ENCODE measurements around the gene ZKSCAN1.

ZKSCAN1 gene

DNA sequence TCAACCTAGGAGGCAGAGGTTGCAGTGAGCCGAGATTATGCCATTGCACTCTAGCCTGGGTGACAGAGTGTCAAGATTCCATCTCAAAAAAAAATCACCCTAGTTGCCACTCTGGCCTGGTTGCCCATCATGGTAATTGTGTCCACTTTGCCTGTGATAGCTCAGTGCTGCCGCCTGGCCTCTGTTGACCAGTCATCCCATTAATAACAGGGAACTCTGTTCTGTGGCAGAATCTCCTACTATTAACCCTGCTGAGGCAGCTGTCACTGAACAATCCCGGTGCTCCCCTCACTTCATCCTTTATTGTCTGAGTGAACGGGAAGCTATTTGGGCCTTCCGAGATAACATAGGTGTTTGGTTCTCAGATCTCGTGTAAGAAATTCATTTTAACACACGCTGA, 51.6 kb downstream of the ZKSCAN1 start:
- Mint-ChIP-seq H3K27me3 (no peaks in the 10 kb centered on the region), H3K27ac (no peak overlapping the region), H3K4me1 (no peaks in the 10 kb centered on the region), H3K9me3 (peaks cover 12% of the 10 kb centered on the region), H3K4me3 (no peak overlapping the region), H3K36me3 (ENCODE audit: low read depth) (peaks cover 52% of the 10 kb centered on the region)
- no peak for DNase-seq
- no peak for ATAC-seq

DNA sequence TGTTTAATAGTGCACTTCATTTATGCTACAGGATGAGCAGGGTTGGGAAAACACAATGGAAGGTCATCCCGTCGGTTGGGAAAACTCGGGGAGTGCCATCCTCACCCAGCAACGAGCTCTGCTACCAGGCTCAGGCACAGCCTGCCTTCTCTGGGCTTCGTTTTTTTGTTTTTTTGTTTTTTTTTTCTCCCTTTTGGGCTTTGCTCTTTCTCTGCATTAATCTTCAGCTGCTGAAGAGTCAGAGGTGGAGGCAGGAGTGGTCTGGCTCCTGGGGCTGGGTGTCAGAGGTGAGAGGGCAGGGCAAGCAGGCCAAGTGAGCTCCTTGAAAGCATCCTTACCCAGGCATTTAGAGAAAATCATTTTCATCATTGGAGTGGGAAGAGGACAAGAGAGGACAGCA, 54.6 kb downstream of the ZKSCAN1 start:
- ATAC-seq (no peak), DNase-seq (no peak)
- Mint-ChIP-seq H3K9me3 (peaks cover 23% of the 10 kb centered on the region), H3K36me3 (ENCODE audit: low read depth) (peaks cover 71% of the 10 kb centered on the region), H3K27ac (no peak overlapping the region), H3K4me3 (no peak overlapping the region), H3K27me3 (no peaks in the 10 kb centered on the region), H3K4me1 (no peaks in the 10 kb centered on the region)

DNA sequence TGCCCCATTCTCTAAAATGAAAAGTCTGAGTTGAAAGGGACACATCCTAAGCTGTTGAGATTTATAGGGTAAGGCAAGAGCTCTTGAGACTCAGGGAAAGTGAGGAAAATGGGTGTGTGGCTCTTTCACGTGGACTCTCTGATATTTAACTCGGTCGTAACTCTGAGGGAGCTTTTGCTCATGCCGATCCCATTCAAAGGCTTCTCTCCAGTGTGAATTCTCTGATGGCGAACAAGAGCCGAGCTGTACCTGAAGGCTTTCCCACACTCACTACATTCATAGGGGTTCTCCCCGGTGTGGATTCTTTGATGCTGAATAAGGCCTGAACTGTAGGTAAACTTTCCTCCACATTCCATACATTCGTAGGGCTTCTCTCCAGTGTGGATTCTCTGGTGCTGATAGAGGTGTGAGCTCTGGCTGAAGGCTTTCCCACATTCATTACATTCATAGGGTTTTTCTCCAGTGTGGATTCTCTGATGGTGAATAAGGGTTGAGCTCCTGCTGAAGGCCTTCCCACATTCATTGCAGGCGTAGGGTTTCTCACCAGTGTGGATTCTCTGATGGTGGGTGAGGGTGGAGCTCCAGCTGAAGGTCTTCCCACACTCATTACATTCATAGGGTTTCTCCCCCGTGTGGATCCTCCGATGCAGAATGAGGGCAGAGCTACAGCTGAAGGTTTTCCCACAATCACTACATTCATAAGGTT, 55.8 kb downstream of the ZKSCAN1 start:
- DNase-seq = no peak
- Mint-ChIP-seq H3K9me3 (peaks cover 23% of the 10 kb centered on the region), H3K36me3 (ENCODE audit: low read depth) (peaks cover 81% of the 10 kb centered on the region)

DNA sequence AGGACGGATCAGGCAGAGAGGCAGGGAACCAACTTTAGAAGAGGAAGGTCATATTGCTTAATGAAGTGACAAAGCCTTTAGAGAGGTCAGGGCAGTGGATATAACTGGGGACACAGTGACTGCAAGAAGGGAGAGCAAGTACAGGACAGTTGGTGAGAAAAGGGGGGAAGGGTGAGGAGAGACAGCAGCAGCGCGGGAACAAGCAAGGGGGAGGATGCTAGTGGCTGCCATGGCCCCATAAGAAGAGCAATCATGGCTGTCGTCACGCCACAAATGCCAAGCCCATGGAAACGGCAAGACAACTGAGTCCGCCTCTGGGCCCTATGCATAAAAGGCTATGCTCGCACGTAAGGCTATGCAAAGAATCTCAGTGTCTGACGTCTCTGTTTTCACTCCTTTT, 57.1 kb downstream of the ZKSCAN1 start:
- ATAC-seq (no peak), DNase-seq (no peak)

More for the DNA sequence above, 55.8 kb downstream of the ZKSCAN1 start:
- H3K4me1 Mint-ChIP-seq = no peaks in the 10 kb centered on the region
- no peaks in the 10 kb centered on the region for H3K27me3 Mint-ChIP-seq
- no peak overlapping the region for H3K27ac Mint-ChIP-seq
- no peak for ATAC-seq
- H3K4me3 Mint-ChIP-seq = no peak overlapping the region

DNA sequence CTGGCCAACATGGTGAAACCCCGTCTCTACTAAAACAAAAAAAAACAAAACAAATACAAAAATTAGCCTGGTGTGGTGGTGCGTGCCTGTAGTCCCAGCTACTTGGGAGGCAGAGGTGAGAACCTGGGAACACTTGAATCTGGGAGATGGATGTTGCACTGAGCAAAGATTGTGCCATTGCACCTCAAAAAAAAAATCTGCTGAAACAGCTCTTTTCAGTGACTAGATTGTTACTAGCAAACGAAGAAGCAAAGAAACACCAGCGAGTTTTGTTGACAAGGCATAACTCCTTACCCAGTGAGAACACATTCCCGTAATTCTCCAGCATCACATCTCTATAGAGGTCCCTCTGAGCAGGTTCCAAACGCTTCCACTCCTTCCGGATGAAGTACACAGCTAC, 59.4 kb downstream of the ZKSCAN1 start:
- Mint-ChIP-seq H3K4me1 (peaks cover 7% of the 10 kb centered on the region), H3K27ac (no peak overlapping the region), H3K27me3 (no peaks in the 10 kb centered on the region), H3K4me3 (no peak overlapping the region), H3K36me3 (ENCODE audit: low read depth) (peaks cover 78% of the 10 kb centered on the region), H3K9me3 (peaks cover 23% of the 10 kb centered on the region)
- no peak for DNase-seq
- ATAC-seq = no peak

More for the DNA sequence above, 57.1 kb downstream of the ZKSCAN1 start:
- no peaks in the 10 kb centered on the region for H3K4me1 Mint-ChIP-seq
- no peaks in the 10 kb centered on the region for H3K27me3 Mint-ChIP-seq
- H3K9me3 Mint-ChIP-seq = peaks cover 23% of the 10 kb centered on the region
- H3K27ac Mint-ChIP-seq = no peak overlapping the region
- H3K4me3 Mint-ChIP-seq = no peak overlapping the region
- peaks cover 85% of the 10 kb centered on the region for H3K36me3 Mint-ChIP-seq (ENCODE audit: low read depth)

DNA sequence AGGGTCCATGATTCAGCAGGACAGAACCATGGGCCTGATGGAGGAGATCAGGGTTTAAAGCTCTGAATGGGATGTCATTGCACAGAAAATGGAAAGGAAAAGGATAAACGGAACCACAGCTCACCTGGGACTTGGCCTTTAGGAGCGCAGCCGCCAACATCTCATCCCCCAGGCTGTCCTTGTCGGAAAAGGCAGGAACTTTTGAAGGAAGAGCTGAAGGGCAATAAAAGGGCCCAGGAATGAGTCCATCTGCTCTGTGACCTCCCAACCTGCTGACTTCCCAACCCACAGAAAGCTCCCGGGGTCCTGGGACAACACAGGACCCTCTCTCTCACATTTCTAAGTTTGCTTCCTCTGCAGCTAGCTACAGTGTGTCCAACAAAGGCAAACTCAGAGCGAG, 60.0 kb downstream of the ZKSCAN1 start:
- H3K9me3 Mint-ChIP-seq = peaks cover 23% of the 10 kb centered on the region
- no peak for ATAC-seq
- peaks cover 72% of the 10 kb centered on the region for H3K36me3 Mint-ChIP-seq (ENCODE audit: low read depth)

DNA sequence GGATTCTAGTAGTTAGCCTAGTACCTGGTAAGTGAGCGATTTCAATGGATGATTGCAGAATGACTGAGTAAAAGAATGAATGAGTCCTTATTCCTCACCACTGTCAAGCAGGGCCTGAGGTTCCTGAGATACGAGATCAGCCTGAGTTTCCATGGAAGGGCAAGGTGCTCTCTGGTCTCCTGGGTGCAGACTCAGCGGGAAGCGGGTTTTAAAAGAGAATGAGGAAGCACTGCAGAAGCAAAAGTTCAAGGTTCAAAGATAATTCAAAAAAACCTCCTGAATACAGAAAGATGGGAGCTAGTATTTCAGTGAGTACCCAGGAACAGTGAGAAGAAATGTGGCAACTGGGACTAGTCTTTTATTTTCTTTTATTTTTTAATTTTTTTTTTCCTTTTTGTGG, 61.8 kb downstream of the ZKSCAN1 start:
- DNase-seq (no peak), ATAC-seq (no peak)
- Mint-ChIP-seq H3K27me3 (no peaks in the 10 kb centered on the region), H3K4me1 (peaks cover 24% of the 10 kb centered on the region), H3K9me3 (peaks cover 8% of the 10 kb centered on the region), H3K4me3 (no peak overlapping the region), H3K36me3 (ENCODE audit: low read depth) (peaks cover 59% of the 10 kb centered on the region), H3K27ac (no peak overlapping the region)

More for the DNA sequence above, 60.0 kb downstream of the ZKSCAN1 start:
- Mint-ChIP-seq H3K4me3 (no peak overlapping the region), H3K27me3 (no peaks in the 10 kb centered on the region), H3K4me1 (peaks cover 13% of the 10 kb centered on the region), H3K27ac (no peak overlapping the region)
- no peak for DNase-seq

DNA sequence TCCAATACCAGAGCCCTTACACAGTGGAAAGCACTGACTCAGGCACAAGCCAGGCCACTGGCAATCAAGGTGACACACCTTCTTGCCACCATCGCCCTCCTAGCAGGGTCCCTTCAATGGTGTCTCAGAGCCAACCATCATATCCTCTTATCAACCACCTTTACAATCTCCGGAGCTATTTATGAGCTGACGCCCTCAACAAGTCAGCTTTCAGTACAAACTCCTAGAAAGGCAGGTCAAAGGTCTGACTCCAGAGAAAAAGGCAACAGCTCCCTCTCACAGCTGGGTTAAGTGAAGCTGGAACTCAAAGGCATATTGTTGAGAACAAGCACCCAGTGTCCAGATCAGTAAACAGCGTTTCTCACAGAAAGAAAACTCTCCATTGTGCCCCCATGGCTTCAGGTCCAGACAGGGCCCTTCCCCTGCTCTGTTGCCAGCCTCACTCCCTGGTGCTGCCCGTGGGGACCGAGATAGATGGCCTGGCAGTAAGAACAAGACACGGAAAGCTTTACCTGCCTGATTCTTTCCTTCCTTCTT, 63.7 kb downstream of the ZKSCAN1 start:
- H3K27me3 Mint-ChIP-seq = no peaks in the 10 kb centered on the region
- H3K36me3 Mint-ChIP-seq (ENCODE audit: low read depth) = peaks cover 40% of the 10 kb centered on the region
- no peak overlapping the region for H3K4me3 Mint-ChIP-seq
- H3K27ac Mint-ChIP-seq = peak overlapping the region; percentile 29
- peaks cover 32% of the 10 kb centered on the region for H3K4me1 Mint-ChIP-seq
- H3K9me3 Mint-ChIP-seq = no peaks in the 10 kb centered on the region
- no peak for ATAC-seq
- DNase-seq = no peak

DNA sequence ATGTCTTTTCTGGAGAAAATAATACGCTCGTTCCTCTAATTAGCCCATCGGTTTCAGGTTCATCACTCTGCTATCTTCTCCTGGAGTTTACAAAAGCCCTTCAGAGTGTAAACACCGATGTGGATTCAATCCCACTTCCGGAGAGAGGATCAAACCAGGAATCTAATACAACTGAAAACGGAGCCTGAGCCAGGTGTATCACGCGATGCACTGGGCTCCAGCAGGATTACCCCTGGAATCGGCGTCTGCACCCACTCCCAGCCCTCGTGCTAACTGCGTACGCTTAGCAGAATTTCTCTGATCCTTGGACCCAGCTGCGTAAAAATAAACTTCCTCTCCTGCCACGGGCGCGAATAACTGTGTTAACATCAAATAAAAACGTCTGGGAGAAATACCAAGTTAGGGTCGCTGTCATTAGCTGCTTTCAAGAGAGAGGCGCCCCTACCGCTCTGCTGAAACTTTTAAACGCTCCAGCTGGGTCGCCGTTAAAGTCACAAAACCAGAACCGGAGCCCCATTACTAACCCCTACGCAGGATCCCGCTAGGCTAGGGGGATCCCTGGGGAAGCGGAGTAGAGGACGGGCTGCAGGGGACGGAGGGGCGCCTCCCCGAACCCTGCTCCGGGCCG, 65.6 kb downstream of the ZKSCAN1 start:
- peak overlapping the region; percentile 88 for H3K4me3 Mint-ChIP-seq

DNA sequence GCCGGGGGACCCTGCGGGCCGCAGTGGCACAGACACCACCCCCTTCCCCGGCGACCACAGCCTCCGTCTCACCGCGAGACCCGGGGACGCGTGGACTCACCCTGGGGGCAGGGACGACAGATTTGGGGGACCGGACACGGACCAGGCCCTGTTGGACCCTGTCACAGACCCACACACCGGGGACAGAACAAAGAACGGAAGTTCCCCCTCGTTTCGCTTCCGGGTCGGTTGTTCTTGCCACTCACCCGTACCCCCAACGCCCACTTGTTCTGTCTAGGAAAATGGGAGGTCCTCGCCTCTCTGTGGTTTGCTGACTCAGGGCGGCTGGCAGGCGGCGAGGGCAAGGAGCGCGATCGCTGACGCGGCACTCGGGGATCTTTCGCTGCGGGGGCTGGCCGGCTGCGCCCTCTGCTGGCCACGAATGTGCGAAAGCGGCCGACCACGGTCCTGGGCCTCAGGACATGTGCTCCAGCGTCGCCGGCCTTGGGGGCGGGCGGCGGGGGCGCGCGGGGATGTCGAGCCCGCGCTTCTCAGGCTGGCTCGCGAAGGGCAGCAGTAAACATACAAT, 66.2 kb downstream of the ZKSCAN1 start, which contains the start of gene ZNF3:
Gene ZNF3, minus strand, starts transcription at position 189 of the 568 bp plus-strand sequence. CDS start 4,366 bp downstream, outside the sequence.
- DNase-seq = peak; percentile 99
- peak; percentile 91 for ATAC-seq
- H3K27me3 Mint-ChIP-seq = no peaks in the 10 kb centered on the region
- peaks cover 32% of the 10 kb centered on the region for H3K4me1 Mint-ChIP-seq
- peak within 1 kb of the TSS; percentile 88 for H3K4me3 Mint-ChIP-seq
- H3K9me3 Mint-ChIP-seq = no peaks in the 10 kb centered on the region
- peak within 1 kb of the TSS; percentile 91 for H3K27ac Mint-ChIP-seq
- peaks cover 14% of the 10 kb centered on the region for H3K36me3 Mint-ChIP-seq (ENCODE audit: low read depth)

More for the DNA sequence above, 65.6 kb downstream of the ZKSCAN1 start:
- DNase-seq (no peak), ATAC-seq (no peak)
- Mint-ChIP-seq H3K4me1 (peaks cover 32% of the 10 kb centered on the region), H3K27me3 (no peaks in the 10 kb centered on the region), H3K9me3 (no peaks in the 10 kb centered on the region), H3K36me3 (ENCODE audit: low read depth) (peaks cover 20% of the 10 kb centered on the region), H3K27ac (peak overlapping the region; percentile 77)

DNA sequence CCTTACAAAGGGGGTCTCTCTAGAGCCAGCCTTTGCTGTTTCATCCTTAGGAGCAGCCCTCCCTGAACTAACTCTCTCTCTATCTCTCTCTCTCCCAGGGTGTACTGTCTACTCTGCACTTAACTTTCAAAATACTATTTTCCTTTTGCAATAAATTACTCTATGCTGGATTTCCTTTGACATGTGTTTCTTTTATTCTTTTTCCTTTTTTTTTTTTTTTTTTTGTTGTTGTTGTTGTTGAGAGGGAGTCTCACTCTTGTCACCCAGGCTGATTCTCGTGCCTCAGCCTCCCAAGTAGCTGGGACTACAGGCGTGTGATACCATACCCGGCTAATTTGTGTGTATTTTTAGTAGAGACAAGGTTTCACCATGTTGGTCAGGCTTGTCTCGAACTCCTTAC, 67.6 kb downstream of the ZKSCAN1 start:
- H3K4me3 Mint-ChIP-seq = peak overlapping the region; percentile 88
- DNase-seq (no peak), ATAC-seq (no peak)
- peak overlapping the region; percentile 91 for H3K27ac Mint-ChIP-seq
- H3K9me3 Mint-ChIP-seq = no peaks in the 10 kb centered on the region
- no peaks in the 10 kb centered on the region for H3K27me3 Mint-ChIP-seq
- peaks cover 8% of the 10 kb centered on the region for H3K36me3 Mint-ChIP-seq (ENCODE audit: low read depth)
- H3K4me1 Mint-ChIP-seq = peaks cover 38% of the 10 kb centered on the region

DNA sequence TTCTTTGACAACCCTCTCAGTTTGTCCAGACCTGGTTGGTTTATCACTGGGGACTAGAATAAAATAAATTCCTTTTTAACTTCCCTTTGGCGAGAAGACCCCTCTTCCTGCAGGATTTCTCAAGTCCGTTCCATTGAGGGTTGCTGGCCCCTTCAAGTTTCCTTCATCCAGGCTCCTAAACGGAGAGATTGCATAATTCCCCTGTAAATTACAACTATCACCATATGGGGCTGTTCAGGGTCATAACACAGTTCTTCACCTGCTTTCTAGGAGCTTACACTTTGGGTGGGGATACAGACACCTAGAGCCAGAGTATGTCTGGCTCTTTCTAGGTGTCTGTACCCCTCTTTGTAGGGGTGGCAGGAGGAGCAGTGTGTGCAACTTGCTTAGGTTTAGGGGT, 70.1 kb downstream of the ZKSCAN1 start:
- H3K4me1 Mint-ChIP-seq = peaks cover 42% of the 10 kb centered on the region
- H3K9me3 Mint-ChIP-seq = no peaks in the 10 kb centered on the region
- H3K36me3 Mint-ChIP-seq (ENCODE audit: low read depth) = peaks cover 13% of the 10 kb centered on the region
- no peak overlapping the region for H3K27ac Mint-ChIP-seq
- no peak for DNase-seq
- H3K27me3 Mint-ChIP-seq = peaks cover 3% of the 10 kb centered on the region
- ATAC-seq = no peak
- no peak overlapping the region for H3K4me3 Mint-ChIP-seq

DNA sequence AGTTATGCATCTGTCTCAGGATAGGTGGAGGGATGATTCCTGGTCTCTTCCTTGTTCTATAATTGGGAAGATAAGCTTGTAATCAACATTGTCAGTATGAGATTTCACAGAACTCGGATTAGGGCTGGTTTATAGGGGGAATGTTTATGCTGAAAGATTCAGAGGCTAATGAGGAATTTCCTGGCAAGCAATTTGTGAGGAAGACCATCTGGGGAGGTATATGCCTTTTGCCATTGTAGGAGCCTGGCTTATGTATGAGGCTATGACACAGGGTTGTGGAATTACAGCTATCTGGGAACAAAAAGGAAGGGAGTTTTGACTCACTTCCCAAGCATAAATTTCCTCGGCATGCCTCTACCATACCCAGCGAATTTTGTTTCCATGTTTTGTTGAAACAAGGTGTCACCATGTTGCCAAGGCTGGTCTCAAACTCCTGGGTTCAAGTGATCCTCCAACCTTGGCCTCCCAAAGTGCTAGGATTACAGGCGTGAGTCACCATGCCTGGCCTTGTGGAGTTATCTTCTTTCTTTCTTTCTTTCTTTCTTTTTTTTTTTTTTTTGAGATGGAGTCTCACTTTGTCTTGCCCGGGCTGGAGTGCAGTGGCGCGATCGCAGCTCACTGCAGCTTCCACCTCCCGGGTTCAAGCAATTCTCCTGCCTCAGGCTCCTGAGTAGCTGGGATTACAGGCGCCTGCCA, 71.8 kb downstream of the ZKSCAN1 start:
- no peaks in the 10 kb centered on the region for H3K9me3 Mint-ChIP-seq
- DNase-seq = no peak
- peak overlapping the region; percentile 73 for H3K27ac Mint-ChIP-seq
- peaks cover 48% of the 10 kb centered on the region for H3K4me1 Mint-ChIP-seq
- peak overlapping the region; percentile 19 for H3K4me3 Mint-ChIP-seq
- ATAC-seq = no peak
- H3K36me3 Mint-ChIP-seq (ENCODE audit: low read depth) = peaks cover 24% of the 10 kb centered on the region
- H3K27me3 Mint-ChIP-seq = peaks cover 3% of the 10 kb centered on the region

DNA sequence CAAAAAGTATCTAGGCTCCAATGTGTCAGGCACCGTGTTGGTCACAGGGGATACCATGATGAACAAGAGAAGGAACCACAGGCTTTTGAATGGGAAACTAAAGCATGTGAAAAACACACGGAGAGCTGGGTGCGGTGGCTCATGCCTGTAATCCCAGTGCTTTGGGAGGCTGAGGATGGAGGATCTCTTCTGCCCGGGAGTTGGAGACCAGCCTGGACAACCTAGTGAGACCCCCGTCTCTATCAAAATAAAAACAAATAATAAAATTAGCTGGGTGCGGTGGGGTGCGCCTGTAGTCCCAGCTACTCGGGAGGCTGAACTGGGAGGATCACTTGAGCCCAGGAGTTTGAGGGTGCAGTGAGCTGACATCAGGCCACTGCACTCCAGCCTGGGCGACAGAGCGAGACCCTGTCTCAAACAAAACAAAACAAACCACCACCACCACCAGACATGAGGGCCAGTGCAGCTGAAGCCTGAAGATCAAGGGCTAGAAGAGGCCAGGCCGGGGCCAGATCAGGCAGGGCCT, 72.8 kb downstream of the ZKSCAN1 start:
- DNase-seq = no peak
- H3K27ac Mint-ChIP-seq = peak overlapping the region; percentile 96
- ATAC-seq = no peak
- no peaks in the 10 kb centered on the region for H3K9me3 Mint-ChIP-seq
- peaks cover 34% of the 10 kb centered on the region for H3K36me3 Mint-ChIP-seq (ENCODE audit: low read depth)
- peaks cover 3% of the 10 kb centered on the region for H3K27me3 Mint-ChIP-seq
- peak overlapping the region; percentile 95 for H3K4me3 Mint-ChIP-seq
- peaks cover 46% of the 10 kb centered on the region for H3K4me1 Mint-ChIP-seq
